Psoas muscle (tissue), 8 donors: Measurements from ENCODE around the gene NAPSA. TPM values are rescaled to one million over a fixed set of nuclear protein-coding genes. Genes with fewer than 3 reads are reported as not detected.

Source experiments
- ATAC-seq, 4 donors: fragments of 200-7000 bp; cut with Tn5 transposase; one replicate each; pipeline ENCODE4 v1.9.1; 2020; ENCODE audit warnings: moderate library complexity in 3 of 4, mild to moderate bottlenecking in 2 of 4
- DNase-seq, 2 donors: peaks; one replicate each; pipeline ENCODE4 v3.0.0-alpha.2; 2020
- H3K27ac ChIP-seq: fragments of 200-600 bp; one replicate; pipeline ENCODE4 v1.8.0; 2022
- H3K27me3 ChIP-seq, 3 donors: fragments of 200-600 bp in 1 of 3; one replicate each; pipeline versions ENCODE4 v1.6.1 to v1.8.0; 2013 to 2022; ENCODE audit warnings: low read length in 2 of 3, mild to moderate bottlenecking in 2 of 3, moderate library complexity in 1 of 3; ENCODE audit not compliant: insufficient read depth in 3 of 3
- H3K36me3 ChIP-seq, 2 donors: fragments of 200-600 bp in 1 of 2; one replicate each; pipeline versions ENCODE4 v1.6.1 to v1.8.0; 2013 to 2022; ENCODE audit warnings: low read depth in 1 of 2, mild to moderate bottlenecking in 1 of 2, moderate library complexity in 1 of 2; ENCODE audit not compliant: insufficient read depth in 1 of 2
- H3K4me1 ChIP-seq: fragments of 200-600 bp; one replicate; pipeline ENCODE4 v1.8.0; 2022
- H3K4me3 ChIP-seq: fragments of 200-600 bp; one replicate; pipeline ENCODE4 v1.8.0; 2022; ENCODE audit warnings: mild to moderate bottlenecking
- H3K9me3 ChIP-seq: fragments of 200-600 bp; one replicate; pipeline ENCODE4 v1.8.0; 2022
- CTCF ChIP-seq: fragments of 200-600 bp; IDR thresholded peaks from one replicate; pipeline ENCODE4 v1.8.0; 2022; ENCODE audit warnings: antibody characterized with exemption
- WGBS, 3 donors: extraction: QIAGEN DNeasy Blood & Tissue Kit; methylation state at CpG; one replicate each; pipeline versions ENCODE4 v1.1.6 to v1.1.7; 2013; 5-methylcytosine and 5-hydroxymethylcytosine counted together
- intact Hi-C, 2 donors: fragments of 100-400 bp; cut with DNase I; formaldehyde crosslinking; loops; one replicate each; pipeline versions ENCODE4 v1.11.0 to v1.14.2; 2022
- polyA plus RNA-seq, 3 donors: library from polyadenylated mRNA; stranded (reverse); fragments of 200-250 nt; gene quantifications; one replicate each; pipeline ENCODE4 v1.2.3, GENCODE V29; 2013
- total RNA-seq, 4 donors: library from RNA; stranded (reverse); fragmentation: NEBNext Ultra II Directional in 2 of 4; extraction: Animal tissue kit (Norgen Biotek cat#: 25700) in 2 of 4; gene quantifications; one replicate each; pipeline versions ENCODE4 v1.2.1 to v1.2.4, GENCODE V29; 2021 to 2023
- donor health status: healthy with polysubstance abuse.
- donor health status: DM: no; HTN: no; CAD: no; lungs with moderate emphysema.
- donor health status: Bipolar disorder and iron deficiency.
- donor health status: healthy.
- donor health status: DM: yes; HTN: yes; CAD: no.
- donor health status: DM: no; HTN: no; CAD: no.
- donor health status: DM: no; HTN: no; CAD: no.
- donor health status: DM: yes; HTN: yes; CAD: no.

Gene NAPSA
- total and polyA plus RNA-seq, 7 donors = 0.10 to 0.47 (median 0.27) TPM; not detected in 3

- no peak for DNase-seq
- no peak for ATAC-seq
- TF ChIP-seq CTCF = no peak
- peaks cover 9% of the 10 kb centered on the region for H3K4me1 ChIP-seq
- H3K27ac ChIP-seq = no peak overlapping the region
- 3 to 4% (median 3%) methylated on average over 22 to 26 of the region's 26 CpGs for WGBS, 3 donors
- intact Hi-C loops = loop anchor here in 1 of 2 donors (10.0 kb wide), 1 partner anchor 171 kb away; no protein-coding TSS in a partner anchor
- H3K27me3 ChIP-seq = peaks cover 0 to 13% (median 10%) of the 10 kb centered on the region in 3 donors
- H3K4me3 ChIP-seq = no peak overlapping the region
- H3K36me3 ChIP-seq = no peaks in the 10 kb centered on the region
- H3K9me3 ChIP-seq = no peaks in the 10 kb centered on the region
Observed at GRCh38 chr19:50326101-50326664, 39.3 kb downstream of the NAPSA start.

GRCh38 chr19:50325310-50326100 lies 39.9 kb downstream of the NAPSA start:
- ATAC-seq (peak; percentile 39 to 45 (median 42)), DNase-seq (peak; percentile 70 to 79)
- peaks cover 9% of the 10 kb centered on the region for H3K4me1 ChIP-seq
- no peak for TF ChIP-seq CTCF
- no peak overlapping the region for H3K27ac ChIP-seq
- 2 to 4% (median 2%) methylated on average over 24 to 48 of the region's 48 CpGs for WGBS, 3 donors
- H3K9me3 ChIP-seq = no peaks in the 10 kb centered on the region
- intact Hi-C loops = loop anchor here in 1 of 2 donors (10.0 kb wide), 1 partner anchor 171 kb away; no protein-coding TSS in a partner anchor
- peak overlapping the region; percentile 30 for H3K4me3 ChIP-seq
- H3K27me3 ChIP-seq = peaks cover 0 to 10% (median 10%) of the 10 kb centered on the region in 3 donors
- no peaks in the 10 kb centered on the region for H3K36me3 ChIP-seq

- 40 to 55% (median 42%) methylated on average over 11 of the region's 11 CpGs for WGBS, 3 donors
- ATAC-seq (no peak), DNase-seq (peak in 1 of 2 donors; percentile 34)
- intact Hi-C loops = loop anchor here in 1 of 2 donors (10.0 kb wide), 1 partner anchor 170 kb away; no protein-coding TSS in a partner anchor
- Histone ChIP-seq H3K4me3 (no peak overlapping the region), H3K4me1 (peaks cover 9% of the 10 kb centered on the region), H3K36me3 (no peaks in the 10 kb centered on the region), H3K27ac (no peak overlapping the region), H3K9me3 (no peaks in the 10 kb centered on the region), H3K27me3 (peaks cover 0 to 10% (median 7%) of the 10 kb centered on the region in 3 donors)
- TF ChIP-seq CTCF = no peak
Observed at GRCh38 chr19:50324331-50324730, 41.1 kb downstream of the NAPSA start.

- no peak overlapping the region for H3K27ac ChIP-seq
- no peaks in the 10 kb centered on the region for H3K36me3 ChIP-seq
- ATAC-seq (no peak), DNase-seq (no peak)
- H3K9me3 ChIP-seq = no peaks in the 10 kb centered on the region
- H3K4me3 ChIP-seq = no peak overlapping the region
- no peak for TF ChIP-seq CTCF
- peaks cover 9% of the 10 kb centered on the region for H3K4me1 ChIP-seq
- peaks cover 0 to 10% (median 7%) of the 10 kb centered on the region in 3 donors for H3K27me3 ChIP-seq
- intact Hi-C loops = loop anchor here in 1 of 2 donors (10.0 kb wide), 1 partner anchor 169 kb away; no protein-coding TSS in a partner anchor
- 88 to 91% (median 91%) methylated on average over 12 of the region's 12 CpGs for WGBS, 3 donors
Observed at GRCh38 chr19:50323782-50324133, 41.7 kb downstream of the NAPSA start.
